ENCODE data around the gene ETF1. TPM values are rescaled to one million over a fixed set of nuclear protein-coding genes. Genes with fewer than 3 reads are reported as not detected.

The ETF1 gene
- total RNA-seq, 1 donor, result 113 TPM

DNA sequence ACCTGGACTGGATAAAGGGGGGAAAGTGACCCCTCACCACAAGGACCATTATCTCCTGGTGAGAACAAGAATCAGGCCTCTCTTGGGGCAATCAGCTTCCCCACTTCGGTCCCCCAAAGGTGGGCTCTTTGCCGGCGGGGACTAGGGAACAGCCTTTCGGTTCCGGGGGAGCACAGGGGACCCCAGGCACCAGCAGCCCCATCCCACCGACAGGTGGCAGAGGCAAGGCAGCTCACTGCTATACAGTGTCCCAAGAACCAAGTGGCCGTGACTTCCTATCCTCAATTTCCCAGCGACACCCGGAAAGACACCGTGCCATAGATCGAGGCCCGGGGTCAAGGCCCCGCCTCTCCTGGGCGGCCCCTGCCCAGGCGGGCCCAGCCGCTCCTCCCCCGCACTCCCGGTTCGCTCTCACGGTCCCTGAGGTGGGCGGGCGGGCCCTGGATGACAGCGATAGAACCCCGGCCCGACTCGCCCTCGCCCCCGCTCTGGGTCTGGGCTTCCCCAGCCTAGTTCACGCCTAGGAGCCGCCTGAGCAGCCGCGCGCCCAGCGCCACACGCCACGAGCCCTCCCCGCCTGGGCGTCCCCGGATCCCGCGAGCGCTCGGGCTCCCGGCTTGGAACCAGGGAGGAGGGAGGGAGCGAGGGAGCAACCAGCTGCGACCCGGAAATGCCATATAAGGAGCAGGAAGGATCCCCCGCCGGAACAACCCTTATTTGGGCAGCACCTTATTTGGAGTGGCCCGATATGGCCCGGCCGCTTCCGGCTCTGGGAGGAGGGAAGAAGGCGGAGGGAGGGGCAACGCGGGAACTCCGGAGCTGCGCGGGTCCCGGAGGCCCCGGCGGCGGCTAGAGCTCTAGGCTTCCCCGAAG lies 78.4 kb downstream of the ETF1 start:
- peak overlapping the region; percentile 97 for H3K27ac ChIP-seq (ENCODE audit: low read depth, low read length)

DNA sequence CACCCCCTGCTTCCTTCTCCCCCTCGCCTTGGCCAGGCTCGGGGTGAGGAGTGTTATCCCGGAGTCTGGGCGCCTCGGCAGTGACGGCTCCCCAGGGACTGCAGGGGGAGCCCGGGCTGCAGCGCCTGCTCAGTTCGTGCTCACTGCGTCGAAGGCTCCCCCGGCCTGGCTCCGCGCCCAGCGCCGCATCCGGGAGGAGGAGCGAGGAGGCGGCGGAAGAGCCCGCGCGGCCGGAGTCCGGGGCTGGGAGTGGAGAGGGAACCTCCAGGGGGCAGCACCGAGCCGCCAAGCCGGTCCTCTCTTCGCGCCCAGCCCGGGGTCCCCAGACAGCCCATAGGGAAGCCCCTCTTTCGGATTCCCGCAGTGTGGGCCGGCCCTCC lies 79.0 kb downstream of the ETF1 start:
- DNase-seq (ENCODE audit: insufficient read length, low spot score, missing footprints), result peak; percentile 99
- peaks cover 35% of the 10 kb centered on the region for H3K4me1 ChIP-seq (ENCODE audit: insufficient read depth, low read length)
- H3K4me3 ChIP-seq (ENCODE audit: insufficient read depth, low read length), result peak overlapping the region; percentile 92
- no peaks in the 10 kb centered on the region for H3K9me3 ChIP-seq (ENCODE audit: low read depth, low read length)
- H4K20me1 ChIP-seq (ENCODE audit: insufficient read depth, low read length), result peaks cover 34% of the 10 kb centered on the region
- H3K27me3 ChIP-seq (ENCODE audit: insufficient read depth, low read length), result no peaks in the 10 kb centered on the region
- TF ChIP-seq, protein P1, sequence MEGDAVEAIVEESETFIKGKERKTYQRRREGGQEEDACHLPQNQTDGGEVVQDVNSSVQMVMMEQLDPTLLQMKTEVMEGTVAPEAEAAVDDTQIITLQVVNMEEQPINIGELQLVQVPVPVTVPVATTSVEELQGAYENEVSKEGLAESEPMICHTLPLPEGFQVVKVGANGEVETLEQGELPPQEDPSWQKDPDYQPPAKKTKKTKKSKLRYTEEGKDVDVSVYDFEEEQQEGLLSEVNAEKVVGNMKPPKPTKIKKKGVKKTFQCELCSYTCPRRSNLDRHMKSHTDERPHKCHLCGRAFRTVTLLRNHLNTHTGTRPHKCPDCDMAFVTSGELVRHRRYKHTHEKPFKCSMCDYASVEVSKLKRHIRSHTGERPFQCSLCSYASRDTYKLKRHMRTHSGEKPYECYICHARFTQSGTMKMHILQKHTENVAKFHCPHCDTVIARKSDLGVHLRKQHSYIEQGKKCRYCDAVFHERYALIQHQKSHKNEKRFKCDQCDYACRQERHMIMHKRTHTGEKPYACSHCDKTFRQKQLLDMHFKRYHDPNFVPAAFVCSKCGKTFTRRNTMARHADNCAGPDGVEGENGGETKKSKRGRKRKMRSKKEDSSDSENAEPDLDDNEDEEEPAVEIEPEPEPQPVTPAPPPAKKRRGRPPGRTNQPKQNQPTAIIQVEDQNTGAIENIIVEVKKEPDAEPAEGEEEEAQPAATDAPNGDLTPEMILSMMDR (IDR thresholded peaks at IDR 0.05; ENCODE audit: extremely low read depth, low read depth, low read length), result peak; percentile 76
- H2AFZ ChIP-seq (ENCODE audit: low read length), result peak overlapping the region; percentile 81
- peak overlapping the region; percentile 99 for H3K4me2 ChIP-seq (ENCODE audit: insufficient read depth, low read length)
- peak overlapping the region; percentile 97 for H3K27ac ChIP-seq (ENCODE audit: low read depth, low read length)
- H3K79me2 ChIP-seq (ENCODE audit: insufficient read depth, low read length), result peaks cover 28% of the 10 kb centered on the region
- H3K36me3 ChIP-seq (ENCODE audit: insufficient read depth, low read length), result peaks cover 28% of the 10 kb centered on the region

More for the DNA sequence above, 78.4 kb downstream of the ETF1 start:
- Histone ChIP-seq H2AFZ (ENCODE audit: low read length) (peak overlapping the region; percentile 81), H3K36me3 (ENCODE audit: insufficient read depth, low read length) (peaks cover 28% of the 10 kb centered on the region), H3K4me1 (ENCODE audit: insufficient read depth, low read length) (peaks cover 35% of the 10 kb centered on the region), H3K27me3 (ENCODE audit: insufficient read depth, low read length) (no peaks in the 10 kb centered on the region), H4K20me1 (ENCODE audit: insufficient read depth, low read length) (peaks cover 38% of the 10 kb centered on the region), H3K4me2 (ENCODE audit: insufficient read depth, low read length) (peak overlapping the region; percentile 99), H3K79me2 (ENCODE audit: insufficient read depth, low read length) (peaks cover 28% of the 10 kb centered on the region), H3K9me3 (ENCODE audit: low read depth, low read length) (no peaks in the 10 kb centered on the region), H3K4me3 (ENCODE audit: insufficient read depth, low read length) (peak overlapping the region; percentile 92)
- DNase-seq (ENCODE audit: insufficient read length, low spot score, missing footprints), result peak; percentile 98
- TF ChIP-seq, protein P1 (IDR thresholded peaks at IDR 0.05; ENCODE audit: extremely low read depth, low read depth, low read length), result peak; percentile 6

DNA sequence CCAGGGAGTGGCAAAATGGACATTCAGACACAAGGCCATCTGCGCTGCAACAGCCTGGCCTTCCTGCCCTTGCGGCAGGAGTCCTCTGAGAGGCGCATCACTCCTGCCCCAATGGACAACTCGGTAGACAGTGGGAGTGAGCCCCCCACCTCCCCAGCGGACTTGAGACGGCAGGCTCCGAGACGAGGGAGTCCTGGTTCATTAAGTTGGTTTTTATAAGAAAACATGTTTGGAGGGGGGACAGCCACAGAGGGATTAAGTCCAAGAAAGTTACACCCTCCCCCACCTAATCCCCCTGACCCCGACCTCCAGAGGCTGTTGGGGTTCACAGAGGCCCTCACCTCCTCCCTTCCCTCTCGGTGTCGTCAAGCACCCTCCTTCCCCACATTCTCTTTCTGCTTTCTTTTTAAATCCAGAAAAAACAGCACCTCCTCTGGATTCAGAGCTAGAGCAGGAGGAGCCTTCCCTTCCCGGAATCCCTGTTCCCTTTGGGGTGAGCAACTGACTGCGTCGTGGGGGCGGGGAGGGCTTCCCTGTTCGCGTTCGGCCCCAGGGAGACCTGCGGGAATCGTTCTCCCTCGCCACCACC lies 79.5 kb downstream of the ETF1 start:
- TF ChIP-seq, protein P1 (IDR thresholded peaks at IDR 0.05; ENCODE audit: extremely low read depth, low read depth, low read length), result peak; percentile 31
- H3K36me3 ChIP-seq (ENCODE audit: insufficient read depth, low read length), result peaks cover 25% of the 10 kb centered on the region
- H3K4me1 ChIP-seq (ENCODE audit: insufficient read depth, low read length), result peaks cover 35% of the 10 kb centered on the region
- peak overlapping the region; percentile 99 for H3K4me2 ChIP-seq (ENCODE audit: insufficient read depth, low read length)
- H3K79me2 ChIP-seq (ENCODE audit: insufficient read depth, low read length), result peaks cover 28% of the 10 kb centered on the region
- H3K27ac ChIP-seq (ENCODE audit: low read depth, low read length), result peak overlapping the region; percentile 97
- no peaks in the 10 kb centered on the region for H3K9me3 ChIP-seq (ENCODE audit: low read depth, low read length)
- no peaks in the 10 kb centered on the region for H3K27me3 ChIP-seq (ENCODE audit: insufficient read depth, low read length)
- peaks cover 31% of the 10 kb centered on the region for H4K20me1 ChIP-seq (ENCODE audit: insufficient read depth, low read length)
- no peak for DNase-seq (ENCODE audit: insufficient read length, low spot score, missing footprints)
- H2AFZ ChIP-seq (ENCODE audit: low read length), result peak overlapping the region; percentile 69
- H3K4me3 ChIP-seq (ENCODE audit: insufficient read depth, low read length), result peak overlapping the region; percentile 92
